Inferior parietal cortex (tissue), 1 donor: ENCODE data around the gene TMEM222.
"Not testable (repeated sequence)": the region's sequence is repeated elsewhere in the genome, so short reads cannot be mapped to it uniquely, and the experiment has no call there.

Experiments
- DNase-seq: peaks from one replicate; pipeline ENCODE4 v3.0.0-alpha.2; 2016; ENCODE audit errors: extremely low spot score

The TMEM222 gene

DNA sequence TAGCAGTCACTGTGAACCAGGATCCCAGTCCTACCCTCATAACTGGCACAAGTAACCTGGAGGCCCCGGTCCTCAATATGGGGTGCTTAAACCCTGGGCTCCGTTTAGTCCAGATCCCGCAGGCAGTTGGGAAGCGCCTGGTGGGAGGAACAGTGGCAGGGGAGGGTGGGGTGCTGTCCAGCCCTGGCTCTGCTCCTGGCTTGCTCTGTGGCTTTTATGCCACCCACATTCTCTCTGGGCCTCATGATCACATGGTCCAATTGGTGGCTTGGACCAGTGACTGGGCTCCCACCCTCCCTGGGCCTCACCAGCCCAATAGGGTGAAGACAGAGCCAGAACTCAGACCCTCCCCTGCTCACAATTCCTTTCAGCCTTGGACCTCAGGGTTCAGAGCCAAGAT lies 58.3 kb downstream of the TMEM222 start:
- DNase-seq = no peak

DNA sequence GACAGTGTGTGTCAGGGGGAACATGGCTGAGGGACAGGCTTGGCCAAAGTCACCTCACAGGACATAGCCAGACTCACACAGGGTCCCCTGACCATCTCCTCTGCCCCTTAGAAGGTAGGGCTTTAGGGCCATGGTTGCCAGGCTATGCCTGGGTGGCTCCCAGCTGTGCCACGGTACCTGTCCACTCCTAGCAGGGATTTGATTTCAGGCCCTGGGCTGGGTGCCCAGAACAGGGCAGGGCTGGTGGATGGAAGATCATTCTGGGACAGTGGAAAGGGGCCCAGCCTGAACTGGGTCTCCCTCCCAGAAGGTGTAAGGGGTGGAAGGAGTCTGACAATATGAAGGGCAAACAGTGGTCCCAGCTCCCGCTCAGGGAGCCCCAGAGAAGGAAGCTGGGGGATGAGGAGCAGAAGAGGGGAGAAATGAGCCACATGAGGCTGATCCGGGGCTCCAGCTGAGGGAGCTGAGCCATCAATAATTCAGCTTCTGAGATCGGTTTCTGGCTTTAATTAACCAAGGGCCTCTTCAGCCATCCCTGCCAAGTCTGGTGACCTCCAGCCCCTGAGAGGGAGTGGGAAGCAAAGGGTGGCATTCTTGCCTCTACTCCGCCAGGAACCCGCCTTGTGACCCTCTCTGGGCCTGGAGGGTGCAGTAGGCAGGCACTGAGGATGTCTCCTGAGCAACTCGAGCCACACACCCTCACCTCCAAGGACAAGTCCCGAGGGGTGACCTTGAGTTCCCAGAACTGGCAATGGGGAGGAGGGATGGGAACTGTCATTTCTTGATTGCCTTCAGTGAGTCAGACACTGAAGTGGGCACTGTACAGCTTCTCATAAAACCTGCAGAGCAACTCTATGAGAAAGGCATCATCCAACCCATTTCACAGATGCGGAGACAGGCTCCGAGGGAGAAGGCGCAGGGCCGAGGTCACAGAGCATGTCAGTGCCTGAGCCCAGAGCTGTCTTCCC lies 59.1 kb downstream of the TMEM222 start:
- no peak for DNase-seq

DNA sequence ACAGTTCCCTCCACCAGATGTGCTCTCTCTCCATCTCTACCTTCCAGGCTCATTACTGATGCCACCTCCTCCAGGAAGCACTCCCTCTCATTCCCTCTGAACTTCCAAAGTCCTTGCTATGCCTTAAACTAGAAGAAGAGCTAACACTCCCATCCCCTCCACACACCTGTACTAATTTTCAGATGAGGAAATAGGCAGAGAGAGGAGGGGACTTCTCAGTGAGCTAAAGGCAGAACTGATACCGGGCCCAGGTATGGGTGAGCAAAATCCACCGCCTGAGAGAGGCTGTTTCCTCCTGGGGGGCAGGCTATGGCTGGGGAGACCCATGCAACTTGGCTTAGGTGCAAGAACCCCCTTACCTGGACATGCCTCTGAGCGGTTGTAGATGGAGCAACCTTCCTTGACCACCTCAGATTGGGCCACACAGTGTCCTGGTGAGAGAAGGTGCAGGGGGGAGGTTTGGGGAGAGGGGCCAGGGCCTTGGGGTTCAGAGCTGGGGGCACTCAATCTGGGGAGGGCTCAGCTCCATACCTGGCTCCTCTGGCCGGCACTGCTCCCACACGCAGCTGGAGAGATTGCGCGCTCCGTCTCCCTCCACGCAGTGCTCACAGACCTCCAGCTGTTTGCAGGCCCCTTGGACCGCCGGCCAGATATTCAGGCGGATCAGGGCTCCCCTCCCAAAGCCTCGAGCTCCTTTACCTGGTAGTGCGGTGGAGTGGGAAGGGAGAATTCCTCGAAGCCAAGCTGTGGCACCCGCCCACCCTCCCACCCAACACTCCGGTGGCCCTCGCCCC lies 60.2 kb downstream of the TMEM222 start:
- no peak for DNase-seq

DNA sequence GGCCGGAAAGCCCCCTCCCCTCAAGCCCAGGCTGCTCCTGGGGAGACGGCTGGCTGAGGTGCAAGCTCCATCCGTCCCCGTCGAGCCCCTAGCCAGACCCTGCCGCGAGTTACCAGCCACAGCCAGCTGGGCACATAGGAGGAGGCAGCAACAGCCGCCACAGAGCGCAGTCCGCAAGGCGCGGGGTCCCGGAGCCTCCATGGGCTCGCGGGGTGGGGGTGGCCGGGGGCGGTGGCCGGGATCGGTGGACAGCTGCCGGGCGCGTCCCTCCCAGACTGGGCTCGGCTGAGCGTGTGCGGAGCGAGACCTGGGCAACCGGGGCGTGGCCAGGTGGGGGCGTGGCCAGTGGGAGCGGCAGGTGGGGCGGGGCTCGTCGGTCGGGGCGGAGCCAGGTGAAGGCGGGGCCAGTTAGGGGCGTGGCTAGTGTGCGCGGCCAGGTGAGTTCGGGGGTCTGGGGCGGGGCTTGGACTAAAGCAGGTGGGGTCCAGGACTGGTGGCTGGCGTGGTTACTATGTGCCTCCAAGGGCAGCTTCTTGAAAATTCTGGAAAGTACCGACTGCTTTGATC lies 61.2 kb downstream of the TMEM222 start, which contains the start of gene CD164L2:
CD164L2 (minus strand) TSS at position 295 of the 567 bp plus-strand sequence; CDS start at position 201, 94 bp downstream.
- no peak for DNase-seq

DNA sequence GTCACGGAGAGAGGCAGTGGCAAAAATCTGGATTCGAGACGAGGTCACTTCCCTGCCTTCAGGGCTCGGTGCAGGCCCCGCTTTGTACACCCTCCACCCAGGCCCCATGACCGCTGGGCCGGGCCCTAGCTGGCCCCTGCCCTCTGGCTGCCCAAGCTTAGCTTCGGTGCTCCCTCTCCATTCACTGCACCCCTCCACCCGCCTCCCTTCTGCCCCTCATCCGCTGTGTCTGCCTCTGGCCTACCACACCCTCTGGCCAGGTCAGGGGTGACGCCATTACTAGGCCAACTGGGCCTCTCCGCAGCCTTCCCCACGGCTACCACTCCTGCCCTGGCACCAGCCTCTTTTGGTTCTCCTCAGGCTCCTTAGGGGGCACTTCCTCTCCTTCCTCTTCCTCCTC lies 61.7 kb downstream of the TMEM222 start:
- DNase-seq = no peak

DNA sequence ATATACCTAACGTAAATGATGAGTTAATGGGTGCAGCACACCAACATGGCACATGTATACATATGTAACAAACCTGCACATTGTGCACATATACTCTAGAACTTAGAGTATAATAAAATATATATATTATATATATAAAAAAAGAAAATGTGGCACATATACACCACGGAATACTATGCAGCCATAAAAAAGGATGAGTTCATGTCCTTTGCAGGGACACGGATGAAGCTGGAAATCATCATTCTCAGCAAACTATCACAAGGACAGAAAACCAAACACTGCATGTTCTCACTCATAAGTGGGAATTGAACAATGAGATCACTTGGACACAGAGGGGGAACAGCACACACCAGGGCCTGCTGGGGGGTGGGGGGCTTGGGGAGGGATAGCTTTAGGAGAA lies 62.8 kb downstream of the TMEM222 start:
- DNase-seq = not testable (repeated sequence)
